Measurements from ENCODE around the gene GALNT7. TPM values are rescaled to one million over a fixed set of nuclear protein-coding genes. Genes with fewer than 3 reads are reported as not detected.

Gene GALNT7
- total RNA-seq, 4 donors from 2014 or later = 8.7 to 22.4 (median 9.7) TPM

GRCh38 chr4:173264245-173264644 lies 95.6 kb downstream of the GALNT7 start:
- Histone ChIP-seq H3K4me1 (peaks cover 0 to 14% (median 3%) of the 10 kb centered on the region in 4 donors), H3K27ac (no peak overlapping the region), H3K9me3 (no peaks in the 10 kb centered on the region), H3K36me3 (no peaks in the 10 kb centered on the region), H3K4me3 (no peak overlapping the region), H3K27me3 (no peaks in the 10 kb centered on the region)
- TF ChIP-seq POLR2A (IDR thresholded peaks at IDR 0.05) = no peak
- no peak for TF ChIP-seq EP300 (IDR thresholded peaks at IDR 0.05)
- no peak for TF ChIP-seq CTCF (IDR thresholded peaks at IDR 0.05)
- DNase-seq (ENCODE audit: low spot score in 2 of 2) = no peak
- WGBS, 2 donors = 61 to 64% methylated on average over 4 of the region's 4 CpGs

- Histone ChIP-seq H3K36me3 (no peaks in the 10 kb centered on the region), H3K27ac (no peak overlapping the region), H3K4me3 (no peak overlapping the region), H3K27me3 (no peaks in the 10 kb centered on the region), H3K4me1 (peaks cover 0 to 14% (median 3%) of the 10 kb centered on the region in 4 donors), H3K9me3 (no peaks in the 10 kb centered on the region)
- 53 to 59% methylated on average over 5 of the region's 5 CpGs for WGBS, 2 donors
- TF ChIP-seq POLR2A (IDR thresholded peaks at IDR 0.05) (no peak), CTCF (IDR thresholded peaks at IDR 0.05) (no peak), EP300 (IDR thresholded peaks at IDR 0.05) (no peak)
- no peak for DNase-seq (ENCODE audit: low spot score in 2 of 2)
Measured at GRCh38 chr4:173264684-173265185, 96.1 kb downstream of the GALNT7 start.

- peaks cover 0 to 14% (median 3%) of the 10 kb centered on the region in 4 donors for H3K4me1 ChIP-seq
- TF ChIP-seq EP300 (IDR thresholded peaks at IDR 0.05) (no peak), POLR2A (IDR thresholded peaks at IDR 0.05) (no peak)
- H3K9me3 ChIP-seq = no peaks in the 10 kb centered on the region
- WGBS, 2 donors = 98 to 99% methylated on average over 6 of the region's 6 CpGs
- H3K27ac ChIP-seq = no peak overlapping the region
- H3K36me3 ChIP-seq = no peaks in the 10 kb centered on the region
- no peak for DNase-seq (ENCODE audit: low spot score in 2 of 2)
- no peaks in the 10 kb centered on the region for H3K27me3 ChIP-seq
- no peak overlapping the region for H3K4me3 ChIP-seq
Measured at GRCh38 chr4:173265751-173266150, 97.1 kb downstream of the GALNT7 start.

DNA sequence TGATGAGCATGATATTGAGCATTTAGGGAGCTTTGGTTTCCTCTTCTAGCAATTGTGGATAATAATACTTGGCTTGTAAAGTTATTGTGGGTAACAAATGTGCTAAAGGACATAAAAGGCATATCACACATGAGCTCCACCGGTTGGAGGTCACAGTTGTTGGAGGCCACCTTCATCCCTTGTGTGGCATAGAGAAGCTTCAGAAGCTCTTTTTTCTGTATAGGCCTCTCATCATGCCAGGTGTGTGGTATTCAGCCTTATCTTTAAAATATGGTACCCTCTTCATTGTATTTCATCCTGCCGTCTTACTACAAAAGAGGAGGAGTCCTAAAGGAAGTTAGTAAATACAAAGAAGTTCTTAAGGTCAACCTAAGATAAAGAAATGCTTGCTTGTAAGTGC lies 99.1 kb downstream of the GALNT7 start:
- TF ChIP-seq CTCF (IDR thresholded peaks at IDR 0.05) = no peak
- TF ChIP-seq EP300 (IDR thresholded peaks at IDR 0.05) = no peak
- no peak for TF ChIP-seq POLR2A (IDR thresholded peaks at IDR 0.05)

GRCh38 chr4:173269280-173269679 lies 100.7 kb downstream of the GALNT7 start:
- Histone ChIP-seq H3K27ac (no peak overlapping the region), H3K9me3 (no peaks in the 10 kb centered on the region), H3K36me3 (no peaks in the 10 kb centered on the region), H3K4me3 (no peak overlapping the region), H3K27me3 (no peaks in the 10 kb centered on the region), H3K4me1 (peaks cover 0 to 12% (median 3%) of the 10 kb centered on the region in 4 donors)
- TF ChIP-seq EP300 (IDR thresholded peaks at IDR 0.05) (no peak), POLR2A (IDR thresholded peaks at IDR 0.05) (no peak), CTCF (IDR thresholded peaks at IDR 0.05) (no peak)
- DNase-seq (ENCODE audit: low spot score in 2 of 2) = no peak
- WGBS, 2 donors = 94 to 96% methylated on average over 3 of the region's 3 CpGs

More for the DNA sequence above, 99.1 kb downstream of the GALNT7 start:
- Histone ChIP-seq H3K4me3 (no peak overlapping the region), H3K36me3 (no peaks in the 10 kb centered on the region), H3K27me3 (no peaks in the 10 kb centered on the region), H3K4me1 (peaks cover 0 to 17% (median 3%) of the 10 kb centered on the region in 4 donors), H3K9me3 (no peaks in the 10 kb centered on the region), H3K27ac (no peak overlapping the region)
- WGBS, 2 donors = 86 to 87% methylated on average over 2 of the region's 2 CpGs
- no peak for DNase-seq (ENCODE audit: low spot score in 2 of 2)

Measured in tibial nerve (tissue), 4 donors.